ENCODE results near the gene ZNF740. TPM values are rescaled to one million over a fixed set of nuclear protein-coding genes. Genes with fewer than 3 reads are reported as not detected.
A peak's percentile ranks its signal among the peaks of the same experiment; 100 is the strongest.

The ZNF740 gene
- total RNA-seq, 2 experiments from 2014 or later, result 31.3 to 35.9 TPM

DNA sequence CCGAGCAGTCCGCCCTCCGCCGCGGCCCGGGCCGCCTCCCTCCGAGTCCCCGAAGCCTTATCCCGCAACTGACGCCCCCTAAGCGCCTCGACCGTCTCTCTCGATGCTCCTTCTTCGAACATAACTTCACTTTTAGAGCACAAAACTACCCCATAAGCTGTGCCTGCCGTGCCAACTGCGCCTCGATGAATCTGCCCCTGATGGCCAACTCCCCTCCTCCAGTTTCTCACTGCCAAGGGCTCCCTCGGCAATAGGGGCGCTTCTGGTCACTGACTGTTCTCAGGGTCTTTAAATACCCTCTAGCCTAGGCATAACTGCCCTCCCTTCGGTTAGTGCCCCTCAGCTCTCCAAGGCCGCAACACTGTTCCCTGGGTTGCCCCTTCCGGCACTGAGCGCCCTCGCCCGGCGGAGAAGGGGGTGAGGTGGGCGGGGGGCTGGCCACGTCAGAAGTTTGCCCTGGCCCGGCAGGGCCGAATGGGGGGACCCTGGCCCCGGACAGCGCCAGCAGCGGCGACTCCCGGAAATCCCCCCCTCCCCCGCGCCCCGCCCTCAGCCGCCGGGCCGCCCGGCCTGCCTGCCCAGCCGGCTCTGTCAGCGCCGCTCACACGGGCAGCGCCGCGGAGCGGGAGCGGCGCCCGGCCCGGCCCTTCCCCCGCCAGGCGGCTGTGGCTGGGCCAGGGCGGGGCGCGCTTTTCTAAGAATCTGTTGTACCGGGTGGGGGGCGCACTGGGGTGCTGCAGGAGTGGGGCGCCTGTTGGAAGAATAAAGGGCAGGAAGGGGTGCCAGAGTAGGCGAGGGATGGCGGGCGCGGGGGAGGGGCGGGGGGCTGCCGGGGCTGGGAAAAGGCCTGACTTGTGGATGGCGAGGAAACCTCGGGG, 40.9 kb downstream of the ZNF740 start:
- ChIA-PET POLR2A (interaction anchor here (1.7 to 7.7 kb wide), 7 partner anchors 13 to 102 kb away, joined by 6 to 78 read pairs (median 21); partner anchors contain the start of genes ESPL1, ITGB7 and MYG1), CTCF (interaction anchor here (1.2 to 4.0 kb wide), 7 partner anchors 10 to 62 kb away, joined by 3 to 38 read pairs (median 6); partner anchors contain the start of genes CSAD and ESPL1)
- TF ChIP-seq, protein P1, sequence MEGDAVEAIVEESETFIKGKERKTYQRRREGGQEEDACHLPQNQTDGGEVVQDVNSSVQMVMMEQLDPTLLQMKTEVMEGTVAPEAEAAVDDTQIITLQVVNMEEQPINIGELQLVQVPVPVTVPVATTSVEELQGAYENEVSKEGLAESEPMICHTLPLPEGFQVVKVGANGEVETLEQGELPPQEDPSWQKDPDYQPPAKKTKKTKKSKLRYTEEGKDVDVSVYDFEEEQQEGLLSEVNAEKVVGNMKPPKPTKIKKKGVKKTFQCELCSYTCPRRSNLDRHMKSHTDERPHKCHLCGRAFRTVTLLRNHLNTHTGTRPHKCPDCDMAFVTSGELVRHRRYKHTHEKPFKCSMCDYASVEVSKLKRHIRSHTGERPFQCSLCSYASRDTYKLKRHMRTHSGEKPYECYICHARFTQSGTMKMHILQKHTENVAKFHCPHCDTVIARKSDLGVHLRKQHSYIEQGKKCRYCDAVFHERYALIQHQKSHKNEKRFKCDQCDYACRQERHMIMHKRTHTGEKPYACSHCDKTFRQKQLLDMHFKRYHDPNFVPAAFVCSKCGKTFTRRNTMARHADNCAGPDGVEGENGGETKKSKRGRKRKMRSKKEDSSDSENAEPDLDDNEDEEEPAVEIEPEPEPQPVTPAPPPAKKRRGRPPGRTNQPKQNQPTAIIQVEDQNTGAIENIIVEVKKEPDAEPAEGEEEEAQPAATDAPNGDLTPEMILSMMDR (IDR thresholded peaks at IDR 0.05), result no peak
- peaks cover 4% of the 10 kb centered on the region for H3K36me3 Mint-ChIP-seq (ENCODE audit: low read depth)
- H3K4me1 Mint-ChIP-seq (ENCODE audit: low read depth), result peaks cover 70% of the 10 kb centered on the region
- ATAC-seq (peak; percentile 9), DNase-seq (peak; percentile 66)
- no peaks in the 10 kb centered on the region for H3K27me3 Mint-ChIP-seq
- intact Hi-C loops (cut with micrococcal nuclease), result no loop called here
- no peaks in the 10 kb centered on the region for H3K9me3 Mint-ChIP-seq
- peak overlapping the region; percentile 92 for H3K4me3 Mint-ChIP-seq
- H3K27ac Mint-ChIP-seq, result peak overlapping the region; percentile 96

DNA sequence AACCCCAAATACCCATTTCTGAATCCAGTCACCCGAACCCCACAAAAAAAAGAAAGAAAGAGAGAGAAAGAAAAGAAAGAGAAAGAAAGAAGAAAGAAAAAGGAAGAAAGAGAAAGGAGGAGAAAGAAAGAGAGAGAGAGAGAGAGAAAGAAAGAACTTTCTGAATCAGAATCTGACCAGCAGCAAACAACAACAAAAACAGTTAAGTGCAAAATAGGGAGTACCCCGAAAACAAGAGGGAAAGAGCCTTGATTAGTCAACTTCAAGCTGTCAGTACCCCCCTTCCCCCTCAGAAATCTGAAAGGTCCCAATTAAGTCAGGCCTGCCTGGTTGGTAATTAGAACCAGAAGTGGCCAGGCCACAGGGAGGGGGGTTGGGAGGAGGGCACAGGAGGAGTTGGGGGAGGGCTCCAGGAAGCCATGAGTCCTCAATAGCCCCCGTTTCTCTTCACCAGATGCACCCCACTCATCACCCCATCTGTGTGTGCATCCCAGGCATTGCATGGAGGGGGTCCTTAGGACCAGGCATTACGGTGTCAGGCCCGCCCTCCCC, 41.7 kb downstream of the ZNF740 start:
- Mint-ChIP-seq H3K36me3 (ENCODE audit: low read depth) (peaks cover 4% of the 10 kb centered on the region), H3K9me3 (no peaks in the 10 kb centered on the region), H3K27me3 (no peaks in the 10 kb centered on the region), H3K4me1 (ENCODE audit: low read depth) (peaks cover 66% of the 10 kb centered on the region), H3K27ac (peak overlapping the region; percentile 89), H3K4me3 (peak overlapping the region; percentile 78)
- ChIA-PET POLR2A (interaction anchor here (0.7 to 4.3 kb wide), 4 partner anchors 19 to 68 kb away, joined by 3 to 21 read pairs (median 3); a partner anchor contains a TSS), CTCF (interaction anchor here (1.1 to 2.3 kb wide), 3 partner anchors 9 to 29 kb away, joined by 4 to 9 read pairs (median 5); no protein-coding TSS in a partner anchor)
- DNase-seq (peak; percentile 47), ATAC-seq (no peak)
- intact Hi-C loops (cut with micrococcal nuclease), result no loop called here
- TF ChIP-seq, protein P1 (IDR thresholded peaks at IDR 0.05), result no peak

DNA sequence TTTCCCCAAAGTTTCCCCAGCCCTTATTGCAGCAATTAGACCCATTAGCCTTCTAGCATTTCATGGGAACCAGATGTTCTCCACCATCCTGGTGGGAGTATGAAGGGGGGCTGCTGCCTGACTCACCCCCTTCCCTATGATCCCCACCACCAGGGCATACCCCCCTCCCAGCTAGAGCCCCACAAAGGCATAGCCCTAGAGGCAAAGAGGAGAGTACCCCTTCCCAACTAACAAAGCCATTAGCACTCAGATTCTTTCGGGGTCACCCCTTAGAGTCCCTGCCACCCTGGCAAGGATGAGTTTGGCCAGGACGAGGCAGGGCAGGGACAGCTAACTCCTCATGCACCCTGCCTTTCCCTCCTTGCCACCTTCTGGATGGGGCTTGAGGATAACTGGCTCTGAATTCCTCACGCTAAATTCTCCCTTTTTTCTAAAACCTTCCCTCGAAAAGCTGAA, 42.3 kb downstream of the ZNF740 start:
- CTCF ChIA-PET, result interaction anchor here (1.1 to 2.3 kb wide), 4 partner anchors 9 to 63 kb away, joined by 4 to 9 read pairs (median 4); no protein-coding TSS in a partner anchor
- H3K36me3 Mint-ChIP-seq (ENCODE audit: low read depth), result peaks cover 4% of the 10 kb centered on the region

DNA sequence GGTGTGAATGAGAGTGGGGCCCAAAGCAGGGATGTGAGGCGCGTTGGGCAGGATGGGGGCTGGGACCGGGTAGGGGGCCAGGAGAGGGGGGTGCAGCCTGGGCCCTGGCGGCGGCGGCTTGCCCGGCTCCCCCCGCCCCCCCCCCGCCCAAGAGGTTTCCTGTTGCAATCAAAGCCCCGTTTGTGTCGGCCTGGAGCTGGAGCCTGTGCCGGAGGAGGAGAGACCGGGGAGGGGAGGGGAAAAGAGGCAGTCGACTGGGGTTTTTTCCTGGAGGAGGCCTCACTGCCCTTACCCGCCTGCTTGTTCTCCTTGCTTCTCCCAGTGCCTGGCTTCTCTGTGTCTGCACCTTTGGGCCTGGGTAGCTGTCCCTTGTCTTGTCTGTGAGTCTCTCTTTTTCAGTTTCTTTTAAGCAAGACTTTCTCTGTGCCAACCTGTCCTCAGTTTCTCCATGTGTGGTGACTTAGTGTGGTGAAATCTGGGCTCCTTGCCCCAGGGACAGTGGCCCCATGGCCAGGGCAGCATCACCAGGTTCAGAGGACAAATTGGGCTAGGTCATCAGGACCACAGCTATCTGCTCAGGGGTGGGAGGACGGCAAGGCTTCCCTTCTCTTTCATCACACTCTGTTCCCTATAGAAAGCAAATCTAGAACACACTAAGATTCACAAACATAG, 43.0 kb downstream of the ZNF740 start:
- CTCF ChIA-PET, result interaction anchor here (1.1 to 2.3 kb wide), 4 partner anchors 10 to 64 kb away, joined by 4 to 9 read pairs (median 4); no protein-coding TSS in a partner anchor
- ATAC-seq (no peak), DNase-seq (peak; percentile 46)
- Mint-ChIP-seq H3K36me3 (ENCODE audit: low read depth) (peaks cover 2% of the 10 kb centered on the region), H3K4me3 (peak overlapping the region; percentile 78), H3K27ac (peak overlapping the region; percentile 89), H3K4me1 (ENCODE audit: low read depth) (peaks cover 62% of the 10 kb centered on the region), H3K27me3 (no peaks in the 10 kb centered on the region), H3K9me3 (no peaks in the 10 kb centered on the region)
- POLR2A ChIA-PET, result interaction anchor here (0.6 to 1.0 kb wide), 2 partner anchors 13 to 24 kb away, joined by 3 read pairs; no protein-coding TSS in a partner anchor
- intact Hi-C loops (cut with micrococcal nuclease), result no loop called here
- TF ChIP-seq, protein P1 (IDR thresholded peaks at IDR 0.05), result no peak

More for the DNA sequence above, 42.3 kb downstream of the ZNF740 start:
- intact Hi-C loops (cut with micrococcal nuclease), result no loop called here
- TF ChIP-seq, protein P1 (IDR thresholded peaks at IDR 0.05), result no peak
- peaks cover 64% of the 10 kb centered on the region for H3K4me1 Mint-ChIP-seq (ENCODE audit: low read depth)
- no peak for ATAC-seq
- H3K27me3 Mint-ChIP-seq, result no peaks in the 10 kb centered on the region
- H3K4me3 Mint-ChIP-seq, result peak overlapping the region; percentile 78
- POLR2A ChIA-PET, result interaction anchor here (0.6 to 4.3 kb wide), 6 partner anchors 14 to 68 kb away, joined by 3 to 21 read pairs (median 3); a partner anchor contains a TSS
- no peak for DNase-seq
- peak overlapping the region; percentile 89 for H3K27ac Mint-ChIP-seq
- no peaks in the 10 kb centered on the region for H3K9me3 Mint-ChIP-seq

All from activated CD8-positive, alpha-beta T cell treated with anti-CD3 and anti-CD28 coated beads for 36 hours (primary cell).